Endothelial cell of umbilical vein (primary cell): ENCODE results near the gene COQ4. TPM values are rescaled to one million over a fixed set of nuclear protein-coding genes. Genes with fewer than 3 reads are reported as not detected.

Experiments
- BruUV-seq: library from RNA; stranded (reverse); fragments of 400-500 nt; replicated peaks from 2 replicates; lab custom pipeline; 2021; lab: Mats Ljungman, UMichigan
- CTCF ChIA-PET: fragments of 300-600, 350-600 bp; sonication (Branson Sonifier 250); formaldehyde crosslinking; loops from one replicate; lab custom pipeline; 2021; ENCODE audit warnings: antibody characterized with exemption, inconsistent platforms; lab: Charles Lee
- POLR2A ChIA-PET: fragments of 300-600, 350-600 bp; sonication (Branson Sonifier 250); formaldehyde crosslinking; loops from one replicate; lab custom pipeline; 2021; ENCODE audit warnings: antibody characterized with exemption, inconsistent platforms; lab: Charles Lee
- DNase-seq: peaks from one replicate; pipeline ENCODE4 v3.0.0-alpha.2; 2011; ENCODE audit warnings: low read depth, low spot score
- FAIRE-seq: peaks from 2 replicates; lab custom pipeline; 2011; peaks lifted over from hg19 to GRCh38; lab: Jason Lieb, UNC
- H2AFZ ChIP-seq: 2 replicates; pipeline ENCODE4 v1.6.0; 2012; ENCODE audit warnings: low read depth, low read length, control low read depth, inconsistent platforms
- H3K27ac ChIP-seq: 2 replicates; pipeline ENCODE4 v1.5.1; 2011; ENCODE audit warnings: low read depth, mild to moderate bottlenecking, control low read depth, low read length, moderate library complexity; ENCODE audit not compliant: insufficient read depth
- H3K27me3 ChIP-seq, 2 experiments: 2 replicates each; pipeline versions ENCODE4 v1.6.0 to v1.6.1; 2011; ENCODE audit warnings: low read length in 2 of 2, mixed read lengths in 1 of 2; ENCODE audit not compliant: control insufficient read depth in 2 of 2, insufficient read depth in 2 of 2
- H3K36me3 ChIP-seq, 2 experiments: 2 replicates in 1 of 2; 3 replicates in 1 of 2; pipeline ENCODE4 v1.5.1; 2011; ENCODE audit warnings: low read length in 2 of 2, mild to moderate bottlenecking in 1 of 2, moderate library complexity in 1 of 2; ENCODE audit not compliant: control insufficient read depth in 2 of 2, insufficient read depth in 2 of 2; ENCODE audit errors: extremely low read depth in 1 of 2
- H3K4me1 ChIP-seq: 3 replicates; pipeline ENCODE4 v1.5.1; 2011; ENCODE audit warnings: mild to moderate bottlenecking, low read length; ENCODE audit not compliant: control insufficient read depth, insufficient read depth; ENCODE audit errors: extremely low read depth
- H3K4me2 ChIP-seq: 2 replicates; pipeline ENCODE4 v1.6.1; 2011; ENCODE audit warnings: low read length, control low read depth, mixed read lengths; ENCODE audit not compliant: insufficient read depth
- H3K4me3 ChIP-seq, 3 experiments: fragments of 200-600 bp in 1 of 3; sonication (generic), shearing (Covaris generic) in 1 of 3; replicated peaks in 1 of 3; 2 replicates each; pipeline ENCODE4 v1.5.1; 2011 to 2016; ENCODE audit warnings: control low read depth in 3 of 3, low read length in 3 of 3, mild to moderate bottlenecking in 2 of 3, inconsistent platforms in 1 of 3, low read depth in 1 of 3, moderate library complexity in 1 of 3; ENCODE audit not compliant: insufficient read depth in 1 of 3
- H3K79me2 ChIP-seq: 2 replicates; pipeline ENCODE4 v1.6.0; 2012; ENCODE audit warnings: low read length, inconsistent platforms; ENCODE audit not compliant: control insufficient read depth, insufficient read depth
- H3K9ac ChIP-seq: replicated peaks from 2 replicates; pipeline ENCODE3; 2011; ENCODE audit warnings: low read length, control low read depth; ENCODE audit not compliant: insufficient read depth; ENCODE audit errors: extremely low read depth
- H3K9me1 ChIP-seq: replicated peaks from 3 replicates; pipeline ENCODE4 v1.6.0; 2011; ENCODE audit warnings: mild to moderate bottlenecking, low read length; ENCODE audit not compliant: control insufficient read depth, insufficient read depth; ENCODE audit errors: extremely low read depth
- H3K9me3 ChIP-seq: replicated peaks from 2 replicates; pipeline ENCODE4 v1.5.1; 2012; ENCODE audit warnings: low read length, inconsistent platforms; ENCODE audit not compliant: control insufficient read depth, insufficient read depth
- H4K20me1 ChIP-seq: replicated peaks from 2 replicates; pipeline ENCODE3; 2011; ENCODE audit warnings: mild to moderate bottlenecking, low read length; ENCODE audit not compliant: control insufficient read depth, insufficient read depth; ENCODE audit errors: extremely low read depth
- CTCF ChIP-seq, 2 donors: IDR thresholded peaks; 1 replicate in 1 of 2; 2 replicates in 1 of 2; pipeline ENCODE4 v1.5.1; 2011; ENCODE audit warnings: low read length in 2 of 2, mild to moderate bottlenecking in 2 of 2, moderate library complexity in 2 of 2, control low read depth in 1 of 2, inconsistent platforms in 1 of 2, low read depth in 1 of 2; ENCODE audit not compliant: insufficient read depth in 1 of 2; ENCODE audit errors: extremely low read depth in 1 of 2
- EZH2 ChIP-seq: IDR thresholded peaks from 2 replicates; pipeline ENCODE4 v1.6.1; 2012; ENCODE audit warnings: borderline replicate concordance, low read depth, mild to moderate bottlenecking, moderate library complexity, low read length, inconsistent platforms; ENCODE audit not compliant: severe bottlenecking
- FOS ChIP-seq: IDR thresholded peaks from 2 replicates; pipeline ENCODE4 v1.6.1; 2011; ENCODE audit warnings: mild to moderate bottlenecking, low read length, moderate library complexity, borderline replicate concordance; ENCODE audit not compliant: insufficient read depth
- GATA2 ChIP-seq: IDR thresholded peaks from 2 replicates; pipeline ENCODE4 v1.7.0; 2011; ENCODE audit warnings: low read depth, mild to moderate bottlenecking, moderate library complexity, mixed read lengths, low read length; ENCODE audit not compliant: insufficient read length, insufficient read depth
- JUN ChIP-seq: IDR thresholded peaks from 2 replicates; pipeline ENCODE4 v1.6.1; 2011; ENCODE audit warnings: borderline replicate concordance, low read depth; ENCODE audit not compliant: insufficient read length, insufficient read depth
- MAX ChIP-seq: IDR thresholded peaks from 2 replicates; pipeline ENCODE4 v1.6.1; 2011; ENCODE audit not compliant: insufficient read depth, insufficient read length
- MYC ChIP-seq: IDR thresholded peaks from one replicate; pipeline ENCODE4 v1.6.1; 2011; ENCODE audit warnings: mild to moderate bottlenecking, low read depth, low read length
- POLR2A ChIP-seq: IDR thresholded peaks from 2 replicates; pipeline ENCODE4 v1.6.1; 2012; ENCODE audit warnings: low read depth, mild to moderate bottlenecking, control low read depth, low read length
- POLR2AphosphoS5 ChIP-seq: IDR thresholded peaks from 2 replicates; pipeline ENCODE4 v1.6.1; 2012; ENCODE audit warnings: low read depth, mild to moderate bottlenecking, control low read depth, low read length, moderate library complexity; ENCODE audit not compliant: insufficient read depth
- dilution Hi-C: fragments of 300-500 bp; cut with MboI; formaldehyde crosslinking; loops from one replicate; pipeline ENCODE4 v1.15.0; 2019; ENCODE audit warnings: low sequenced_read_pairs; ENCODE audit not compliant: extremely low pct_ligation_motif_present
- intact Hi-C: fragments of 100-400 bp; cut with micrococcal nuclease; formaldehyde crosslinking; loops from one replicate; pipeline ENCODE4 v1.10.0; 2022
- polyA plus RNA-seq, 4 experiments: library from polyadenylated mRNA; depleted of rRNA in 3 of 4; stranded (reverse) in 3 of 4; unstranded in 1 of 4; fragments of >200 nt; gene quantifications; 2 replicates each; pipeline versions ENCODE4 v1.2.1 to v1.2.3, GENCODE V29; 2011 to 2012; ENCODE audit warnings: missing spikeins in 1 of 4
- total RNA-seq: library from RNA; stranded (reverse); gene quantifications from 2 replicates; pipeline ENCODE4 v1.2.3, GENCODE V29; 2021

The COQ4 gene
- total and polyA plus RNA-seq, 2 donors (not counting 3 experiments of a cell fraction or from before 2014, with no cell fraction given) = 44.4 to 78.1 TPM

GRCh38 chr9:128358861-128359260, 36.2 kb downstream of the COQ4 start:
- Histone ChIP-seq H4K20me1 (no peaks in the 10 kb centered on the region), H3K27me3 (no peaks in the 10 kb centered on the region), H3K9me3 (no peaks in the 10 kb centered on the region), H3K4me1 (peaks cover 11% of the 10 kb centered on the region), H2AFZ (no peak overlapping the region), H3K27ac (no peak overlapping the region), H3K79me2 (no peaks in the 10 kb centered on the region), H3K9ac (no peak overlapping the region), H3K9me1 (no peaks in the 10 kb centered on the region), H3K4me3 (no peak overlapping the region), H3K36me3 (peaks cover 4 to 14% of the 10 kb centered on the region in 2 experiments), H3K4me2 (no peak overlapping the region)
- dilution Hi-C loops (no loop called here), intact Hi-C loops (no loop called here)
- BruUV-seq = no TSS peak
- POLR2A ChIA-PET = no interaction called here
- CTCF ChIA-PET = interaction anchor here (1.9 kb wide), 1 partner anchor 17 kb away, joined by 9 read pairs; no protein-coding TSS in a partner anchor
- TF ChIP-seq JUN (no peak), CTCF (IDR thresholded peaks at IDR 0.05; ENCODE audit: extremely low read depth in 1 of 2, insufficient read depth in 1 of 2, low read depth in 1 of 2, low read length in 2 of 2) (no peak), POLR2A (no peak), POLR2AphosphoS5 (no peak), GATA2 (no peak), MYC (no peak), MAX (no peak), EZH2 (no peak), FOS (no peak)
- DNase-seq (no peak), FAIRE-seq (peak; percentile 35)
